ENCODE measurements around the gene TMEM60. TPM values are rescaled to one million over a fixed set of nuclear protein-coding genes. Genes with fewer than 3 reads are reported as not detected.

The TMEM60 gene
- total and polyA plus RNA-seq, 12 donors: 4.7 to 15.6 (median 7.9) TPM

GRCh38 chr7:77782383-77782782 is 15.9 kb downstream of the TMEM60 start:
- Histone ChIP-seq H3K9me3 (peaks cover 0 to 11% (median 0%) of the 10 kb centered on the region in 11 donors), H3K4me1 (peaks cover 0 to 7% (median 0%) of the 10 kb centered on the region in 9 donors), H3K4me3 (no peak overlapping the region), H3K36me3 (peaks cover 0 to 68% (median 14%) of the 10 kb centered on the region in 9 donors), H3K27me3 (no peaks in the 10 kb centered on the region), H3K27ac (no peak overlapping the region)
- intact Hi-C loops (cut with DNase I): no loop called here
- no peak for DNase-seq
- WGBS, 2 donors: 97 to 98% methylated on average over 4 of the region's 4 CpGs
- TF ChIP-seq CTCF (IDR thresholded peaks at IDR 0.05): no peak
- no peak for ATAC-seq

DNA sequence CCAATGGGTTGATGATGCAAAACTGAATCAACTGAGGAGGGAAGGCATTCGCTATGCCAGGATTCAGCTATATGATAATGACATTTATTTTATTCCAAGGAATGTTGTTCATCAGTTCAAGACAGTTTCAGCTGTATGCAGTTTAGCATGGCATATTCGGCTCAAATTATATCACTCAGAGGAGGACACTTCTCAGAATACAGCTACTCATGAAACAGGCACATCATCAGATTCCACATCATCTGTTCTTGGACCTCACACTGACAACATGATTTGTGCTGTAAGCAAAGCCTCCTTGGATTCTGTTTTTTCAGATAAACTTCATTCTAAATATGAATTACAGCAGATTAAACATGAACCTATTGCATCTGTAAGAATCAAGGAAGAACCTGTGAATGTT is 19.7 kb downstream of the TMEM60 start:
- Histone ChIP-seq H3K27ac (no peak overlapping the region), H3K36me3 (peaks cover 0 to 91% (median 37%) of the 10 kb centered on the region in 9 donors), H3K4me3 (no peak overlapping the region), H3K4me1 (peaks cover 0 to 3% (median 0%) of the 10 kb centered on the region in 9 donors), H3K27me3 (no peaks in the 10 kb centered on the region), H3K9me3 (peaks cover 0 to 15% (median 0%) of the 10 kb centered on the region in 11 donors)
- DNase-seq: no peak
- intact Hi-C loops (cut with DNase I): no loop called here
- no peak for TF ChIP-seq CTCF (IDR thresholded peaks at IDR 0.05)
- no peak for ATAC-seq
- 91 to 98% methylated on average over 2 of the region's 2 CpGs for WGBS, 2 donors

- no peaks in the 10 kb centered on the region for H3K4me1 ChIP-seq
- ATAC-seq (no peak), DNase-seq (no peak)
- no peak for TF ChIP-seq CTCF (IDR thresholded peaks at IDR 0.05)
- no peak overlapping the region for H3K27ac ChIP-seq
- no peak overlapping the region for H3K4me3 ChIP-seq
- H3K36me3 ChIP-seq: peaks cover 0 to 94% (median 34%) of the 10 kb centered on the region in 9 donors
- no peaks in the 10 kb centered on the region for H3K27me3 ChIP-seq
- H3K9me3 ChIP-seq: peaks cover 0 to 11% (median 0%) of the 10 kb centered on the region in 11 donors
- intact Hi-C loops (cut with DNase I): no loop called here
Measured at GRCh38 chr7:77771901-77772300, 26.3 kb downstream of the TMEM60 start.

GRCh38 chr7:77770316-77770715 is 27.9 kb downstream of the TMEM60 start:
- no peaks in the 10 kb centered on the region for H3K27me3 ChIP-seq
- intact Hi-C loops (cut with DNase I): no loop called here
- no peaks in the 10 kb centered on the region for H3K9me3 ChIP-seq
- H3K27ac ChIP-seq: no peak overlapping the region
- H3K36me3 ChIP-seq: peaks cover 0 to 89% (median 23%) of the 10 kb centered on the region in 9 donors
- no peak overlapping the region for H3K4me3 ChIP-seq
- DNase-seq (no peak), ATAC-seq (no peak)
- 85 to 90% methylated on average over 8 of the region's 8 CpGs for WGBS, 2 donors
- no peak for TF ChIP-seq CTCF (IDR thresholded peaks at IDR 0.05)
- peaks cover 0 to 9% (median 0%) of the 10 kb centered on the region in 9 donors for H3K4me1 ChIP-seq

Measured in heart right ventricle (tissue), 16 donors.